Activated CD8-positive, alpha-beta memory T cell treated with anti-CD3 and anti-CD28 coated beads for 36 hours (primary cell): ENCODE results near the gene ABHD4. TPM values are rescaled to one million over a fixed set of nuclear protein-coding genes. Genes with fewer than 3 reads are reported as not detected.

Experiments used
- total RNA-seq, 2 experiments: library from RNA; stranded (reverse); gene quantifications; one replicate each; pipeline ENCODE4 v1.2.3, GENCODE V29; 2021

The ABHD4 gene
- total RNA-seq, 2 experiments from 2014 or later = 8.1 to 9.2 TPM

Other genes starting within 250 kb of the ABHD4 start
- 100 to 1,000 TPM; 292 to 295 TPM for gene DAD1, start 9.1 kb upstream of the ABHD4 start, total RNA-seq
- gene OR6J1, start 46.1 kb downstream of the ABHD4 start, total RNA-seq = not detected
- 100 to 1,000 TPM; 122 to 123 TPM for gene OXA1L, start 168.4 kb downstream of the ABHD4 start, total RNA-seq
- under 1 TPM; 0.21 to 0.38 TPM for gene SLC7A7, start 217.1 kb downstream of the ABHD4 start, total RNA-seq
- gene MRPL52, start 231.6 kb downstream of the ABHD4 start, total RNA-seq = 100 to 1,000 TPM; 170 to 179 TPM
- gene MMP14, start 238.3 kb downstream of the ABHD4 start, total RNA-seq = 1 to 10 TPM in 1 of 2 experiments, under 1 TPM in 1; 0.76 to 1.8 TPM